ENCODE measurements around the gene RALGAPA1. TPM values are rescaled to one million over a fixed set of nuclear protein-coding genes. Genes with fewer than 3 reads are reported as not detected.
"Not testable (repeated sequence)": the region's sequence is repeated elsewhere in the genome, so short reads cannot be mapped to it uniquely, and the experiment has no call there.

The RALGAPA1 gene
- total RNA-seq, 1 donor from 2014 or later = 45.7 TPM

DNA sequence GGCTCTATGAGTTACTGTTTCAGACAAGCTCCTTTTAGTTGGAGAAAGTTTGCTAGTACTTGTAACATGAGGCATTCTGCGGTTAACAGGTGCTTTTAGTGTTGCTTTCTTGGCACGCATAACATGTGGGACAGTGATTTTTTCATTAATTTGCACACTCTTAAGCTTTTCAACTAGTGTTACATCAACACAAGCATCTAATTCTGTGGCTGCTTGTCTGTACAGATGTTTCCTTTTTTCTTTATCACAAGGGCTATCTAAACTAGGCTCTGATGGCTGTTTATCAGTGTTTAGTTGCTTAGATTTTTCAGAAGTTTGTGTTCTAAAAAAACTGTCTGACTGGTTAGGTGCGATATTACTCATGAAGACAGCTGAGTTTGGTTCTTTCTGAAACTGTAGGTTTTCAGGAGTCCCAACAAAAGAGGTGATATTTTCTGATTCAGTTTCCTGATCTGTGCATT lies 120.1 kb downstream of the RALGAPA1 start:
- no peaks in the 10 kb centered on the region for H3K9me3 Mint-ChIP-seq
- no peak for DNase-seq (ENCODE audit: extremely low spot score, unreplicated experiment)
- peaks cover 5% of the 10 kb centered on the region for H3K36me3 Mint-ChIP-seq
- no peak for TF ChIP-seq CTCF (conservative IDR thresholded peaks at IDR 0.05)
- H3K4me1 Mint-ChIP-seq (ENCODE audit: unreplicated experiment) = no peaks in the 10 kb centered on the region
- no peak overlapping the region for H3K27ac Mint-ChIP-seq
- H3K27me3 Mint-ChIP-seq = no peaks in the 10 kb centered on the region
- H3K4me3 Mint-ChIP-seq = no peak overlapping the region

DNA sequence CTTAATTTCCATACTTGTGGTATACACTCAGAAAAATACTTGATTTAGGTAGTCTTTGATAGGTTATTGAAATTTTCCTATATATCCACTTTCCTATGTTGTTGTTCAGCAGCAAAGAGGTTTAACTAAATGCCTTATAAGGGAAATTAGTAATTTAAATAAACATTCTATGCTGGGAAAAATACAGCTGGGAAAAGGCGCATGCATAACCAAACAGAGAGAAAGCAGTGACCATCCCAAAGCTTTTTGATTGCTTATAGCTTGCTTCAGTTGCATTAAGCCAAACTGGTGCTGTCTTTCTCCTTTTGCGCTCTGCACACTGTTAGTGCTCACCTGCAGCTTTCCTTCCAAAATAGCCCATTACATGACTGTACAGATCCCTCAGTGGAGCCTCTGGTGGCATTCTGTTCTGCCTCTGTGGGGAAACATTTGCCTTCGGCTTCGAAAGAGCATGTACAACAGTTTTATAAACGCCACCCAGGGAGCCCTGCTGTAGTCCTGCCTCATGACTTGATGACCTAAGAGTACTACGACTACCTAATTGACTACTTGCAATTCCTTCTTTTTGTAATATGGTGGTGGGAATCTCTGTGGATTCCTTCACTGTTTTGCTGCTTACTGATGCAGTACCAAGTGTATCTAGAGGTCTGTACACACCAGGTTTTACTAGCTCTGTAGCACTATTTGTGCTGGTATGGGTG lies 120.8 kb downstream of the RALGAPA1 start:
- Mint-ChIP-seq H3K36me3 (peaks cover 8% of the 10 kb centered on the region), H3K4me1 (ENCODE audit: unreplicated experiment) (no peaks in the 10 kb centered on the region), H3K27me3 (no peaks in the 10 kb centered on the region), H3K27ac (no peak overlapping the region), H3K9me3 (no peaks in the 10 kb centered on the region), H3K4me3 (no peak overlapping the region)
- no peak for DNase-seq (ENCODE audit: extremely low spot score, unreplicated experiment)
- TF ChIP-seq CTCF (conservative IDR thresholded peaks at IDR 0.05) = no peak

- H3K4me1 Mint-ChIP-seq (ENCODE audit: unreplicated experiment) = no peaks in the 10 kb centered on the region
- DNase-seq (ENCODE audit: extremely low spot score, unreplicated experiment) = no peak
- H3K9me3 Mint-ChIP-seq = no peaks in the 10 kb centered on the region
- no peak overlapping the region for H3K27ac Mint-ChIP-seq
- no peaks in the 10 kb centered on the region for H3K27me3 Mint-ChIP-seq
- peaks cover 8% of the 10 kb centered on the region for H3K36me3 Mint-ChIP-seq
- TF ChIP-seq CTCF (conservative IDR thresholded peaks at IDR 0.05) = peak; percentile 92
- no peak overlapping the region for H3K4me3 Mint-ChIP-seq
These were observed 121.7 kb downstream of the RALGAPA1 start for GRCh38 chr14:35687335-35687939.

GRCh38 chr14:35683688-35684087 lies 125.4 kb downstream of the RALGAPA1 start:
- not testable (repeated sequence) for DNase-seq (ENCODE audit: extremely low spot score, unreplicated experiment); H3K9me3 Mint-ChIP-seq; H3K4me3 Mint-ChIP-seq; H3K27me3 Mint-ChIP-seq; H3K36me3 Mint-ChIP-seq; H3K4me1 Mint-ChIP-seq (ENCODE audit: unreplicated experiment); H3K27ac Mint-ChIP-seq

DNA sequence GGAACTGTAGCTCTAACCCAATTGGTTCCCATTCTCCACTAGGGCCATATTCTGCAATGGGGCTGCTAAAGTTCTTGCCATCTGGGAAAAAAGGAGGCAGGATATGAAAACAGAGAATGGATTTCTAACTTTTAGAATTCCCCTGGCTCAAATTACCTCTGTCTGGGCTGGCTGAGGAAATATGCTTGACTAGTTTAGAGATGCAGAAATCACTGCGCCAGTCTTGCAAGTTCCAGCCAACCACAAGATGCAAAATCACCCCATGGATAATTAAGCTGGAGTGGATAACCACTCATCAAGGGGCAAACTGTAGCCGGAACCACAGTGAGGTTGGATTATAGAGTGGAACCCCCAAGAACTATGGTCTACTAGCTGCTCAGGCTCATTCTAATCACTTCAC lies 126.3 kb downstream of the RALGAPA1 start:
- Mint-ChIP-seq H3K4me3 (no peak overlapping the region), H3K36me3 (peaks cover 13% of the 10 kb centered on the region), H3K4me1 (ENCODE audit: unreplicated experiment) (no peaks in the 10 kb centered on the region), H3K27ac (no peak overlapping the region), H3K27me3 (no peaks in the 10 kb centered on the region), H3K9me3 (no peaks in the 10 kb centered on the region)
- no peak for TF ChIP-seq CTCF (conservative IDR thresholded peaks at IDR 0.05)
- DNase-seq (ENCODE audit: extremely low spot score, unreplicated experiment) = no peak

DNA sequence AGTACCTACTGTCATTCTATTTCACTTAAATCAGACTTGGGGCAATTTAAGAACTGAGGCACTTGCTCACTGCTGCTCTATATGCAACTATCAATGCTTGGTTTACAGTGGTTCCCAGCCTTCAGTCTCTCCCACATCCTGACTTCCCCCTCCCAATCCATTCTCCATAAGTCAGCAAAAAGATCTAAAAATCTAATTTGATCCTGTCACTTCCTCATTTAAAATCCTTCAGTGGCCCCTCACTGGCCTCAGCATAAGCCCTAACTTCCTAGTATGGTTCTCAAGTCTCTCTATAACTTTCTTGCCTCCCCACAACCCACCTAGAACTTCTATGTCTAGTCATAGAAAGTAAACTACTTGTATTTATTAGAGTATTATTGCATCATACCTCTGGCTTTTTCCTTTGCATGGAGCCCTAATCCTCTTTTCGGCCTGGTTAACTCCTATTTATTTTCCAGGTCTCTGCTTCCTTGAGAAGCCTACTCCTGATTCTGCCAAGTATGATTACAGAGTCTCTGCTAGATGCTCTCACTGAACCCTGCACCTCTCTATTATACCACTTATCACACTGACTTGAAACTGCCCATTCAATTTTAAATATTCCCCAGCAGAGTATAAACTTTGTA lies 130.6 kb downstream of the RALGAPA1 start:
- DNase-seq (ENCODE audit: extremely low spot score, unreplicated experiment) = no peak
- H3K27ac Mint-ChIP-seq = no peak overlapping the region
- no peak for TF ChIP-seq CTCF (conservative IDR thresholded peaks at IDR 0.05)

More for the DNA sequence above, 130.6 kb downstream of the RALGAPA1 start:
- Mint-ChIP-seq H3K9me3 (no peaks in the 10 kb centered on the region), H3K4me1 (ENCODE audit: unreplicated experiment) (no peaks in the 10 kb centered on the region), H3K27me3 (no peaks in the 10 kb centered on the region), H3K36me3 (peaks cover 9% of the 10 kb centered on the region), H3K4me3 (no peak overlapping the region)
